SU-DHL-6 (cell line): ENCODE data around the gene ST7L.

Source experiments
- CTCF ChIP-seq: fragments of 200-600 bp; sonication (generic); IDR thresholded peaks from one replicate; pipeline ENCODE4 v1.5.1; 2017; ENCODE audit warnings: antibody characterized with exemption, mild to moderate bottlenecking, low read length, moderate library complexity; ENCODE audit not compliant: insufficient read depth, poor library complexity, severe bottlenecking
- EZH2phosphoT487 ChIP-seq: fragments of 200-600 bp; sonication (generic), shearing (Covaris generic); conservative IDR thresholded peaks from 2 replicates; pipeline ENCODE4 v1.6.1; 2018; ENCODE audit warnings: mild to moderate bottlenecking, antibody characterized with exemption, low read length, moderate library complexity, mixed read lengths

DNA sequence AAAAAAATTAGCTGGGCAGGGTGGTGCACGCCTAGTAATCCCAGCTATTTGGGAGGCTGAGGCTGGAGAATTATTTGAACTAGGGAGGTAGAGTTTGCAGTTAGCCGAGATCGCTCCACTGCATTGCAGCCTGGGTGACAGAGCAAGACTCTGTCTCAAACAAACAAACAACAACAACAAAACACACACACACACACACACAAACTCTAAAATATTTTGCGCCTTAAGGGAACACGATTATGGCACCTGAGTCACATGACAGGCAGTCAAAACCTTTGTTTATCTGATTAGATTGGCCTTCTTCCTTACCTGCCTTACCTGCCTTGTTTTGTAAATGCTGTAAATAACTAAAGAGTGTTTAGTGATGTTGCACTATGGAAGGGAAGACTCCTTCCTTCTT is 130.8 kb downstream of the ST7L start:
- no peak for TF ChIP-seq CTCF
- no peak for TF ChIP-seq EZH2phosphoT487
